ENCODE data around the gene C17orf50.
A peak's percentile ranks its signal among the peaks of the same experiment; 100 is the strongest.

C17orf50 gene

GRCh38 chr17:35757243-35757642, 3.4 kb upstream of the C17orf50 start:
- no peak for DNase-seq

DNA sequence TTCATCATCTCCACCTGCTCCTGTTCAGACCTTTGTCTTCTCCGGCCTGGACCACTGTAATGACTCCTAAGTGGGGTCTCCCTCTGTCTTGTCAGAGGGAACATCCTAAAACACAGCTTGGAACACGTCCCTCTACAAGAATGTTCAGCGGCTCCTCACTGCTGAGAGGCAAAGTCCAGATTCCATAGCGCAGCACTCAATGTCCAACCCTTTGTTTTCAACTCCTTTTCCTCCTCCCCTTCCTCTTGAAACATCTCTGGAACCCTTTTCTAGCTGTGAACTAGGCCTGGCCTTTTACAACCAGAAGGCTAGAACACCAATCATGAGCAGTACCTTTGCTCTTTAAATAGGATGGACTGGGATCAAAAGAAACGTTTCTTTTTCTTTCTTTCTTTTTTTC, 914 bp downstream of the C17orf50 start:
- no peak for DNase-seq

- DNase-seq = no peak
Measured at GRCh38 chr17:35763767-35764122, 3.1 kb downstream of the C17orf50 start.

- peak; percentile 89 for DNase-seq
Measured at GRCh38 chr17:35764123-35764991, 3.7 kb downstream of the C17orf50 start.

DNA sequence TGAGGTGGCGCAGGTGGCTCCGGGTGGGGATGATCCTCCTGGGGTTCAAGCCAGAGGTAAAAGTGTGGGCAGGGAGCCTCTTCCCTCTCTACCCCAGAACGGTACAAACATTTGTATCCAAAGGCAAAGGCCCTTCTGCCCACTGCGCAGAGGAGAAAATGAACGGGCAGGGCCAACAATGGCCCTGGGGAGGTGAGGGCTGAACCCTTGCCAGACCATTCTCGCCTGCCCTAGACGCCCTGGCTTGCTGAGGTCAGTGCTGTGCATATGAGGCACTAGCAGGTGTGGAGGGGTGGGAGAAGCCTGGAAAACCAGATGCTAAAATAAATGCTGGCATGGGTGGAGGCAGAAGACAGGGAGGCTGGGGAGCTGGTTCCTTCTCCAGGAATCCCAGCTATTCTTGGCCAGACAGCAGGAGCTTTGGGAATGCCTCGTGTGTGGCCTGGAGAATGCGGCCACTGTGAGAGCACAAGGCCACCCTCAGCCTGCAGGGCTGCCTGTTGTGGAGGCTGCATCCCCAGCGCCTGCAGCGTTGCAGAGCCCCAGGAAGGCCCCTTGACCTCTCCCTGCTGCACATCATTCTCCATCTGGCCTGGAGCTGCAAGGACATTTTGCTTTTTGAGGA, 4.5 kb downstream of the C17orf50 start:
- DNase-seq = no peak

GRCh38 chr17:35765756-35766488, 5.2 kb downstream of the C17orf50 start:
- DNase-seq = no peak

DNA sequence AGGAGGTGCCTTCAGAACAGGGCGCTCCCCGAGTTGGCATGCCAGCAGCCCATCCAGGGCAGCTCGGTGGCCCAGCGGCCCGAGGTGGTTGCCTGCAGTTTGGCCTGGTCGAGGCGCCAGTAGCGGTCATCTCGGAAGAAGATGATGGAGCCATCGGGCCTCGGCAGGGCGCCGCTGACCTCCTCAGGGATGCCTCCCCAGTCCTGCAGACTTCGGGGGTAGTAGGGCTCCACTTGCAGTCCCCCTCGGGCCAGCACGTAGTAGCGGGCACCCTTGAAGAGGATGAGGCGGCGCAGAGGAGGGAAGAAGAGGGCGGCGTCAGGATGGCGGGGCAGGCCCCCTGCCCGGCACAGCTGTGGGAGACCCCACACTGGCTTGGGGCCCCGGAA, 5.8 kb downstream of the C17orf50 start:
- no peak for DNase-seq

DNA sequence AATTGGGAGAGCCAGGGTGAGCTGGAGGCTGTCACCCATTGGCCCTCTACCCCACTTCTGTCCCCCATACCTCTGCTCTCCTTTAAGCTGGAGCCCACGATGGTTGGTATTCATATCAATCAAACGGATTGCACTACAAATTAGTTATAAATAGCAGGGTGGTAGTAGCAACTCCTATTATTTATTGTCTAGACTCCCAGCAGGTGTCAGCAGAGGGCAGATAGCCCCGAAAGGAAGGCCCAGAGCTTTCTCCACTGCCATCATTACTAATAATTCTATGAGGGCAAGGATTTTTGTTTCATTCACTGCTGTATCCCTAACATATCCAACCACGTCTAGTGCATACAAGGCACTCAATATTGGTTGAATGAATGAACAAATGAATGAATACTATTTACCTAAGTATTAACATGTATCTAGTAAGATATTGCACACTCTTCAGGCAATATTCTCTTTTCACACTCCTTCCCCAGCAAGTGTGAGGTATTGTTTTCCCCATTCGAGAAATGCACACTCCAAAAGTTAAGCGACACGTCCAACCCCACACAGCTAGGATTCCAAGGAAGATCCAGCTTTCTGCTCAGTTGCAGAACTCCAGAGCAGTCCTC, 6.3 kb downstream of the C17orf50 start:
- peak; percentile 45 for DNase-seq

DNA sequence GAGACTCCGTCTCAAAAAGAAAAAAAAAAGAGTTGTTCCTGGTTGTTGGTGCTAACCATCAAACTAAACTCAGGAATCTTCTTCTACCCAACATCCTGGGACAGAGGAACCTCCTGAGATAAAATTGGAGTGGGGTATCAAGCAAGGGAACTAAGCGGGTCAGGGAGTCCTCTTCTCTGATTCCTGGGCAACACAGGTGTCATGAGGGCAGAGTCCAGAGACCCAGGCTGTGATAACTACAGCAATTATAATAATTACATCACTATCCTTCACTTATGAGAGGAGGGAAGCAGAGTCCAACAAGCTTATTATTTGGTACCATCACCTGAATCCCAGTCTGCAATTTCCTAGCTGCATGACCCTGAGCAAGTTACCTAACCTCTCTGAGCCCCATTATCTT, 8.1 kb downstream of the C17orf50 start:
- DNase-seq = no peak

GRCh38 chr17:35769895-35770486, 9.3 kb downstream of the C17orf50 start:
- no peak for DNase-seq

GRCh38 chr17:35773129-35773528, 12.4 kb downstream of the C17orf50 start:
- no peak for DNase-seq

GRCh38 chr17:35773679-35774425, 13.2 kb downstream of the C17orf50 start:
- DNase-seq = no peak

DNA sequence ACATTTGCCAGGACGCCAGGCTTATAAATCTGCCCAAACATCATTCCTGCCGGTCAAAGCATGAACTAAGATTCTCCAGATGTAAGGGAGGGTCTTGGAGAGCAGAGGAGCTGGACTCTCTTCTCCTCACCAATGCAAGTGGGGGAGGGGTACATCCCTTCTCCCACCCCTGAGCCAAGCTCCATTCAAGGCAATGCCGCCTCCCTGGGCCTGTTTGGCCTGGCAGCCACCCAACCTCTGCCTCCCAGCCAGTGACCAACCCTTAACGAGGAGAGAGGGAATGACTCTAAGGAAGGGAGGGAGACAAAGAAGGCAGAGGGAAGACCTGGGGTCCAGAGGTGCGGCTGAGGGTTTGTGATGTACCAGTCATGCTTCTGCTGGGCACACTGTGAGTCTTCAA, 13.8 kb downstream of the C17orf50 start:
- no peak for DNase-seq

GRCh38 chr17:35775039-35775438, 14.4 kb downstream of the C17orf50 start:
- no peak for DNase-seq

DNA sequence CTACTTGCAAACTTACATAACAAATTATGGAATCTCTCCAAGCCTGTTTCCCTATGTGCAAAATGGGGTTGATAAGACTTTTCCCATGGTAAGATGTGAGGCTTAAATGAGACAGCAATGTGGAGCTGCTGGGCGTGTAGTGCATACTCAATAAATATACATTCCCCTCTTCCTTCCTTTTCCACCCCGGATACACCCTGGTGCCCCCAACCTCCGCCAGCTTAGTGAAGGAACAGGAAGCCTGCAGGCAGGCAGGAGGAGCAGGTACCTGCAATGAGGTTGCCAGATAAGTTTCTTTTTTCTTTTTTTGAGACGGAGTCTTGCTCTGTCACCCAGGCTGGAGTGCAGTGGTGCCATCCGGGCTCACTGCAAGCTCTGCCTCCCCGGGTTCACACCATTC, 14.9 kb downstream of the C17orf50 start:
- DNase-seq = no peak

DNA sequence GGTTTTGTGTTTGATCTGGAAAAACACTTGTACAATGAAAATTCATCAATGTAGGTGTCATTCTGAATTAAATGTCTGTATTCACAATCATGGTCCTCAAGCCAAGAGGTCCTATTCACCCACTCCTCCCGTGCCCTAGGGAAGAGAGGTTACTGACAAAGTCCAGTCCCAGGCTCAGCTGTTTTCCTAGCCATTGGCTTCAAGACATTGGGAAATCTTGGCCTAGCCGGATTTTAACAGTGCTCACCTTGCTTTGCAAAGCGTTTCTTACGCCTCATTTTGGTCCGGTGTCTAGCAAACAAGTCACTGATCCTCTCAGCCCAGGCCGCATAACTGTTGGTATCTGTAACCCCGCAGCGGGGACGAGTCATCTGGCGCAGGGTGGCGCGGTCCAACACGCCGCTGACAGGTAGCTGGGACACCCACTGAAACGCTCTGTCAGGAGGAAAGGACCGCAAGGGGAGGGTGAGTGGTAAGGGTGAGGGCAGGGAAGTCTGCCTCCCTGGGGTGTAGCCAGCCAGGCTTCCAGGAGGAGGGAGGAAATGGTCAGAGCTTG, 18.0 kb downstream of the C17orf50 start:
- no peak for DNase-seq

GRCh38 chr17:35780950-35781349, 20.3 kb downstream of the C17orf50 start:
- DNase-seq = no peak

DNA sequence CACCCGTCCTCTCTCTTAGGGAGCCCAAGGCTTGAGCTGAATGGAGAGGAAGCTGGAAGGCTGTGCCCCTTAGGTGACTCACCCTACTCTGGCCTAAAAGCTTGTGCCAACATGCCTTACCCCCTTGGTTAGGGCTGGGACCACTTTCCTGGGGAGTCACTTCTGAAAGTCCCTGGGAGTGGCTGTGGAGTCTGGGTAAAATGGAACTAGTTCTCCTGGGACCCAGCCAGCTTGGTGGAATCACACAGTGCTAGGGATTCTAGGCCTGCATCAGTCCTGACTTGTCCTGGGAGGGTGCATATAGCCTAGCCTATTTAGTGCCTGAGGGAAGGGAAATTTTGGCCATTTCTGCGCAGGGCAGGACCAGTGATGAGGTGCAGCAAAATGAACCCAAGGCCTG, 24.2 kb downstream of the C17orf50 start:
- no peak for DNase-seq

GRCh38 chr17:35786941-35787432, 26.3 kb downstream of the C17orf50 start:
- no peak for DNase-seq

- no peak for DNase-seq
Measured at GRCh38 chr17:35788477-35789368, 28.0 kb downstream of the C17orf50 start.

DNA sequence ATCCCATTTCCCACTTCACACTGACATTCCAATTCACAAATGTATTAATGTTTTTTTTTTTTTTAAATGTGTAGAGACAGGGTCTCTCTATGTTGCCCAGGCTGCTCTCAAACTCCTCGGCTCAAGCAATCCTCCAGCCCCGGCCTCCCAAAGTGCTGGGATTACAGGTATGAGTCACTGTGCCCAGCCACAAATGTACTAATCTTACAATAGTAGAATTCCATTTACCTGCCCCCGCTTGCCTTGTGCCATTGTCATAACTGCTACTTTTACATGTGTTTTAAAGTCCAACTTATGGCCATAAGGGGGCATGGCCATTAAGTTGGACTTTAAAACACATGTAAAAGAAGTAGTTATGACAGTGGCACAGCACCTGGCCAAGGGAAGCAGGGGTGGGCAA, 30.2 kb downstream of the C17orf50 start:
- DNase-seq = no peak

Data from CD4-positive, alpha-beta T cell treated with Interleukin-21 for 1 hour (primary cell).